Thoracic aorta (tissue), 2 donors: Measurements from ENCODE around the gene U2AF2. TPM values are rescaled to one million over a fixed set of nuclear protein-coding genes. Genes with fewer than 3 reads are reported as not detected.
A peak's percentile ranks its signal among the peaks of the same experiment; 100 is the strongest.

Experiments used
- ATAC-seq: fragments of 150-250 bp; one replicate; pipeline ENCODE4 v1.8.0; 2017; ENCODE audit warnings: low read depth; ENCODE audit not compliant: insufficient number of reproducible peaks, low FRiP score
- DNase-seq: peaks from one replicate; pipeline ENCODE4 v3.0.0-alpha.2; 2020; ENCODE audit warnings: low spot score
- H3K27ac ChIP-seq, 2 donors: fragments of 200-600 bp; sonication (generic); 1 replicate in 1 of 2; 2 replicates in 1 of 2; pipeline ENCODE4 v1.5.1; 2016; ENCODE audit warnings: mild to moderate bottlenecking in 2 of 2, moderate library complexity in 2 of 2
- H3K27me3 ChIP-seq: fragments of 200-600 bp; sonication (generic); replicated peaks from 2 replicates; pipeline ENCODE4 v1.6.0; 2016; ENCODE audit warnings: mild to moderate bottlenecking; ENCODE audit not compliant: insufficient read depth
- H3K36me3 ChIP-seq: fragments of 200-600 bp; sonication (generic); one replicate; pipeline ENCODE4 v1.5.1; 2016
- H3K4me1 ChIP-seq, 2 donors: fragments of 200-600 bp; sonication (generic); 1 replicate in 1 of 2; 2 replicates in 1 of 2; pipeline versions ENCODE4 v1.5.1 to v1.6.0; 2016; ENCODE audit warnings: low read depth in 2 of 2, mild to moderate bottlenecking in 1 of 2; ENCODE audit not compliant: control insufficient read depth in 1 of 2
- H3K4me3 ChIP-seq: fragments of 200-600 bp; sonication (generic); 2 replicates; pipeline ENCODE4 v1.5.1; 2016; ENCODE audit warnings: mild to moderate bottlenecking
- H3K9me3 ChIP-seq: fragments of 200-600 bp; sonication (generic); 2 replicates; pipeline ENCODE4 v1.5.1; 2016
- CTCF ChIP-seq: fragments of 200-600 bp; sonication (generic); IDR thresholded peaks from one replicate; pipeline ENCODE4 v1.5.1; 2019; ENCODE audit warnings: antibody characterized with exemption
- total RNA-seq, 2 donors: library from RNA; depleted of rRNA; stranded (reverse); fragments of >200 nt; gene quantifications; one replicate each; pipeline versions ENCODE4 v1.1.0 to v1.2.3, GENCODE V29; 2016

U2AF2 gene
- total RNA-seq, 2 donors from 2014 or later = 77.3 to 106 TPM

- H3K4me3 ChIP-seq = peak overlapping the region; percentile 96
- TF ChIP-seq CTCF = no peak
- H3K36me3 ChIP-seq = peaks cover 10% of the 10 kb centered on the region
- no peaks in the 10 kb centered on the region for H3K9me3 ChIP-seq
- no peak for ATAC-seq
- H3K4me1 ChIP-seq = peaks cover 54 to 61% of the 10 kb centered on the region in 2 donors
- peak overlapping the region; percentile 89 to 92 for H3K27ac ChIP-seq
- no peak for DNase-seq
- H3K27me3 ChIP-seq = no peaks in the 10 kb centered on the region
Measured at GRCh38 chr19:55641426-55642152, 13.2 kb upstream of the U2AF2 start.

GRCh38 chr19:55642153-55643002, 12.5 kb upstream of the U2AF2 start:
- no peak for TF ChIP-seq CTCF
- ATAC-seq (no peak), DNase-seq (no peak)
- Histone ChIP-seq H3K4me3 (peak overlapping the region; percentile 96), H3K27ac (peak overlapping the region; percentile 89 to 92), H3K4me1 (peaks cover 52 to 61% of the 10 kb centered on the region in 2 donors), H3K27me3 (no peaks in the 10 kb centered on the region), H3K36me3 (peaks cover 10% of the 10 kb centered on the region), H3K9me3 (no peaks in the 10 kb centered on the region)

GRCh38 chr19:55643003-55643886, 11.6 kb upstream of the U2AF2 start, which contains the start of gene ZNF581:
Gene ZNF581, plus strand, starts transcription at chr19:55643649. Its CDS starts 923 bp downstream, at chr19:55644572.
- no peak for ATAC-seq
- Histone ChIP-seq H3K4me1 (peaks cover 51 to 58% of the 10 kb centered on the region in 2 donors), H3K27me3 (no peaks in the 10 kb centered on the region), H3K36me3 (peaks cover 10% of the 10 kb centered on the region), H3K27ac (peak within 1 kb of the TSS; percentile 89 to 92), H3K9me3 (no peaks in the 10 kb centered on the region), H3K4me3 (peak within 1 kb of the TSS; percentile 96)
- TF ChIP-seq CTCF = no peak
- DNase-seq = no peak

GRCh38 chr19:55643887-55644176, 11.0 kb upstream of the U2AF2 start:
- peak overlapping the region; percentile 96 for H3K4me3 ChIP-seq
- ATAC-seq (no peak), DNase-seq (no peak)
- no peaks in the 10 kb centered on the region for H3K27me3 ChIP-seq
- H3K27ac ChIP-seq = peak overlapping the region; percentile 89 to 92
- H3K36me3 ChIP-seq = peaks cover 6% of the 10 kb centered on the region
- peaks cover 51 to 62% of the 10 kb centered on the region in 2 donors for H3K4me1 ChIP-seq
- no peaks in the 10 kb centered on the region for H3K9me3 ChIP-seq
- TF ChIP-seq CTCF = no peak
